ENCODE data around the gene CD55.

CD55 gene

DNA sequence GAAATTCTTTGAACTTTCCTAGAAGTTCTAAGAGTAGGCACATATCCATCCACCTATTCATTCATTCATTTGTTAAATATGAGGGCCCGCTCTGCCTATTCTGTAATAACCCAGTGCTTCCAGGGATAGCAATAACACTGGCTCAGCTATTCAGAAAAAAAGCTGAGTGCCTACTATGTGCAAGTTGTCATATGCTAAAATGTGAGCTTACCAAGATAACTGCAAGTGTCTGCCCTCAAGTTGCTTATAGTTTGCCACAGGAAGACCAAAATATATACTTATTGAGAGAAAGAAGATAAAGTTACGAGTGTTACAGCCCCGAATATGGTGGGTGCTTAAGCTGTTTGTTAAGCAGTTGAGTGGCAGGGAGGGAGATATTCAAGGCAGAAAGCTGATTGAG lies 39.6 kb downstream of the CD55 start:
- H3K4me1 ChIP-seq (ENCODE audit: control insufficient read depth, low read length), result no peaks in the 10 kb centered on the region
- H3F3A ChIP-seq (ENCODE audit: control insufficient read depth, insufficient read depth), result no peaks in the 10 kb centered on the region
- H3K4me2 ChIP-seq (ENCODE audit: low read length), result no peak overlapping the region
- H3K9me3 ChIP-seq (ENCODE audit: control insufficient read depth, insufficient read depth, low read length), result no peaks in the 10 kb centered on the region
- H3K79me2 ChIP-seq (ENCODE audit: control insufficient read depth, low read length), result no peaks in the 10 kb centered on the region
- no peaks in the 10 kb centered on the region for H3K27me3 ChIP-seq (ENCODE audit: control insufficient read depth, low read length)
- peaks cover 22% of the 10 kb centered on the region for H3K36me3 ChIP-seq (ENCODE audit: control insufficient read depth, low read length)
- no peaks in the 10 kb centered on the region for H4K20me1 ChIP-seq (ENCODE audit: control insufficient read depth, insufficient read depth, low read depth, low read length)
- H3K9me2 ChIP-seq (replicated peaks; ENCODE audit: control insufficient read depth, low read length), result no peaks in the 10 kb centered on the region
- no peak overlapping the region for H3K27ac ChIP-seq (ENCODE audit: low read depth, low read length)
- TF ChIP-seq EZH2phosphoT487 (IDR thresholded peaks at IDR 0.05; ENCODE audit: borderline replicate concordance, low read length), result no peak
- TF ChIP-seq, protein P1, sequence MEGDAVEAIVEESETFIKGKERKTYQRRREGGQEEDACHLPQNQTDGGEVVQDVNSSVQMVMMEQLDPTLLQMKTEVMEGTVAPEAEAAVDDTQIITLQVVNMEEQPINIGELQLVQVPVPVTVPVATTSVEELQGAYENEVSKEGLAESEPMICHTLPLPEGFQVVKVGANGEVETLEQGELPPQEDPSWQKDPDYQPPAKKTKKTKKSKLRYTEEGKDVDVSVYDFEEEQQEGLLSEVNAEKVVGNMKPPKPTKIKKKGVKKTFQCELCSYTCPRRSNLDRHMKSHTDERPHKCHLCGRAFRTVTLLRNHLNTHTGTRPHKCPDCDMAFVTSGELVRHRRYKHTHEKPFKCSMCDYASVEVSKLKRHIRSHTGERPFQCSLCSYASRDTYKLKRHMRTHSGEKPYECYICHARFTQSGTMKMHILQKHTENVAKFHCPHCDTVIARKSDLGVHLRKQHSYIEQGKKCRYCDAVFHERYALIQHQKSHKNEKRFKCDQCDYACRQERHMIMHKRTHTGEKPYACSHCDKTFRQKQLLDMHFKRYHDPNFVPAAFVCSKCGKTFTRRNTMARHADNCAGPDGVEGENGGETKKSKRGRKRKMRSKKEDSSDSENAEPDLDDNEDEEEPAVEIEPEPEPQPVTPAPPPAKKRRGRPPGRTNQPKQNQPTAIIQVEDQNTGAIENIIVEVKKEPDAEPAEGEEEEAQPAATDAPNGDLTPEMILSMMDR (IDR thresholded peaks at IDR 0.05; ENCODE audit: low read depth, low read length, poor library complexity, severe bottlenecking), result no peak
- no peak overlapping the region for H3K4me3 ChIP-seq (ENCODE audit: low read length)

DNA sequence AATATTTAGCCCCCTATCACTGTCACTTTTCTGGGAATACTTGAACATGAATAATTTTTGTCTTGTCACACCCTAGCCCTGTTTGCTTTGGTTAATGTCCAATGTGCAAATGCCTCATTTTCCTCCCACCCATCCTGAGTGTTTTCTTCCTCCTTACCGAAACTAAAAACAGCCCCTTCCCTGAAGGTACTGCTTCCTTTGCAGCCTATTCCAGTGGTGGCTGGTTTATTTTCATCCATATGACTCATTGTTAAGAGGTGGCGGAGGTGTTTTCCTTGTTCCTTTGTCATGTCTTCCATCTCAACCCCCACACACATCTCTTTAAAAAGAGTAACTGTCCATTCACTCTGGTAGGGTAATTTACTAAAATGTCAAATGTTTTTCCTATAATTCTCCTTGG lies 40.4 kb downstream of the CD55 start:
- H3F3A ChIP-seq (ENCODE audit: control insufficient read depth, insufficient read depth), result no peaks in the 10 kb centered on the region
- H3K4me2 ChIP-seq (ENCODE audit: low read length), result no peak overlapping the region
- no peaks in the 10 kb centered on the region for H3K9me3 ChIP-seq (ENCODE audit: control insufficient read depth, insufficient read depth, low read length)
- no peaks in the 10 kb centered on the region for H3K79me2 ChIP-seq (ENCODE audit: control insufficient read depth, low read length)
- H3K4me1 ChIP-seq (ENCODE audit: control insufficient read depth, low read length), result no peaks in the 10 kb centered on the region
- H3K27me3 ChIP-seq (ENCODE audit: control insufficient read depth, low read length), result no peaks in the 10 kb centered on the region
- no peaks in the 10 kb centered on the region for H4K20me1 ChIP-seq (ENCODE audit: control insufficient read depth, insufficient read depth, low read depth, low read length)
- no peak overlapping the region for H3K4me3 ChIP-seq (ENCODE audit: low read length)
- TF ChIP-seq EZH2phosphoT487 (IDR thresholded peaks at IDR 0.05; ENCODE audit: borderline replicate concordance, low read length), result no peak
- TF ChIP-seq, protein P1 (IDR thresholded peaks at IDR 0.05; ENCODE audit: low read depth, low read length, poor library complexity, severe bottlenecking), result no peak
- H3K36me3 ChIP-seq (ENCODE audit: control insufficient read depth, low read length), result peaks cover 22% of the 10 kb centered on the region
- H3K27ac ChIP-seq (ENCODE audit: low read depth, low read length), result no peak overlapping the region
- no peaks in the 10 kb centered on the region for H3K9me2 ChIP-seq (replicated peaks; ENCODE audit: control insufficient read depth, low read length)

DNA sequence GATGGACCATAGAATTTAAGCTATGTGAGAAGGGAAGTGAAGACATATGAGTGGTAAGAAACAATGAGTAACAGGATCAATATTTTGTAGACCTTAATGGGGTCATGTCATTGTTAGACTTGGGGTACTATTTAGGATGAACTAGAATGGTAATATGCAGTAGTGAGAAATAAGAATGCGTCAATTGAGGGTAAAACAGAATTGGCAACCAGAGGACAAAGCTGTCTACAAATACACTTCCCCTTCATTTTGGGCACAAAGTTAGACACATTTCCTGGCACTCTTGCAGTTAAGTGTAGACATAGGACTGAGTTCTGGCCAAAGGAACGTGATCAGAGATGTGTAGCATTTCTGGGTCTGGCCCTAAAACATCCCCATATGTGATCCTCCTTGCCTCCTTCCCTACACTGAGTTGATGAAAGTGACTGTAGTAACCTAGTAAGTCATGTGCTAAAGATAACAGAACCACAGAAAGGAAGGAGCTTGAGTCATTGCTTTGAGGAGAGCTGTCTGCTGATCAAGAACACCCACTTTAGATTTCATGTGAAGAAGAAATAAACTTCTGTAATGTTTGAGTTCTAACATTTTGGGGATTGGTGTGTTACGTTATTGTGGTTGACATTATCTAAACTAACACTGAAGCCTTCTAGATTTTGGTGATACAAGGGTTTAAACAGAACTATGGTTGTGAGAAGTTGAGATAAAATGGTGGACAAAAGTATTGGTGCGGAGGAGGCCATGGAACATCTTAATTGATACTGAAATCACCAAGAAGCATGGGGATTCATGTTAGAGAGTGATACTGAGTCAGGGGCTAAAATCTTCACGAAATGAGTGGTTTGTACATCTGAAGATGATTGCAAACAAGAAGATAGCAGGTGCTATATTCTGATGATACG lies 41.7 kb downstream of the CD55 start:
- Histone ChIP-seq H3K27ac (ENCODE audit: low read depth, low read length) (no peak overlapping the region), H3K27me3 (ENCODE audit: control insufficient read depth, low read length) (no peaks in the 10 kb centered on the region), H3K9me3 (ENCODE audit: control insufficient read depth, insufficient read depth, low read length) (no peaks in the 10 kb centered on the region)

More for the DNA sequence above, 41.7 kb downstream of the CD55 start:
- H3K4me2 ChIP-seq (ENCODE audit: low read length), result no peak overlapping the region
- H3K4me3 ChIP-seq (ENCODE audit: low read length), result no peak overlapping the region
- TF ChIP-seq, protein P1 (IDR thresholded peaks at IDR 0.05; ENCODE audit: low read depth, low read length, poor library complexity, severe bottlenecking), result no peak
- no peak for TF ChIP-seq EZH2phosphoT487 (IDR thresholded peaks at IDR 0.05; ENCODE audit: borderline replicate concordance, low read length)
- H3K4me1 ChIP-seq (ENCODE audit: control insufficient read depth, low read length), result no peaks in the 10 kb centered on the region
- no peaks in the 10 kb centered on the region for H3K9me2 ChIP-seq (replicated peaks; ENCODE audit: control insufficient read depth, low read length)
- H4K20me1 ChIP-seq (ENCODE audit: control insufficient read depth, insufficient read depth, low read depth, low read length), result no peaks in the 10 kb centered on the region
- H3K79me2 ChIP-seq (ENCODE audit: control insufficient read depth, low read length), result no peaks in the 10 kb centered on the region
- H3K36me3 ChIP-seq (ENCODE audit: control insufficient read depth, low read length), result peaks cover 22% of the 10 kb centered on the region
- H3F3A ChIP-seq (ENCODE audit: control insufficient read depth, insufficient read depth), result no peaks in the 10 kb centered on the region
